Measurements from ENCODE around the gene AKAP11.

- TF ChIP-seq CTCF (IDR thresholded peaks at IDR 0.05; ENCODE audit: poor library complexity), result no peak
- TF ChIP-seq EZH2 (IDR thresholded peaks at IDR 0.05; ENCODE audit: borderline replicate concordance), result no peak
Measured at GRCh38 chr13:42367831-42368230, 95.9 kb downstream of the AKAP11 start.
